Endodermal cell (in vitro differentiated cells): ENCODE measurements around the gene NBEAL2. TPM values are rescaled to one million over a fixed set of nuclear protein-coding genes. Genes with fewer than 3 reads are reported as not detected.

Experiments
- DNase-seq: peaks from one replicate; pipeline ENCODE4 v3.0.0-alpha.2; 2017
- H3K27ac ChIP-seq: 2 replicates; pipeline ENCODE4 v1.5.1; 2013; ENCODE audit warnings: mild to moderate bottlenecking, low read depth, low read length, moderate library complexity
- H3K27me3 ChIP-seq: 2 replicates; pipeline ENCODE4 v1.6.1; 2013; ENCODE audit warnings: mild to moderate bottlenecking, low read length, moderate library complexity; ENCODE audit not compliant: insufficient read depth, control insufficient read depth, poor library complexity, severe bottlenecking
- H3K36me3 ChIP-seq: 2 replicates; pipeline ENCODE4 v1.7.0; 2013; ENCODE audit warnings: mild to moderate bottlenecking, low read length, moderate library complexity; ENCODE audit not compliant: control insufficient read depth, insufficient read depth
- H3K4me1 ChIP-seq: one replicate; pipeline ENCODE4 v1.7.0; 2013; ENCODE audit warnings: low read length; ENCODE audit not compliant: control insufficient read depth, insufficient read depth
- H3K4me3 ChIP-seq: 2 replicates; pipeline ENCODE4 v1.5.1; 2013; ENCODE audit warnings: mild to moderate bottlenecking, low read length, moderate library complexity
- H3K9ac ChIP-seq: 2 replicates; pipeline ENCODE4 v1.6.1; 2013; ENCODE audit warnings: mild to moderate bottlenecking, low read length, moderate library complexity; ENCODE audit not compliant: poor library complexity, severe bottlenecking; ENCODE audit errors: extremely low read depth
- H3K9me3 ChIP-seq: 2 replicates; pipeline ENCODE4 v1.6.1; 2013; ENCODE audit warnings: mild to moderate bottlenecking, low read length, moderate library complexity; ENCODE audit not compliant: control insufficient read depth
- H3K27ac Mint-ChIP-seq: 2 replicates; pipeline ENCODE4 v1.8.0; 2020; ENCODE audit warnings: mixed read lengths
- H3K27me3 Mint-ChIP-seq: 2 replicates; pipeline ENCODE4 v1.8.0; 2021; ENCODE audit warnings: mild to moderate bottlenecking, mixed read lengths; ENCODE audit not compliant: insufficient read depth
- H3K36me3 Mint-ChIP-seq: 2 replicates; pipeline ENCODE4 v1.8.0; 2020; ENCODE audit warnings: low read depth, mixed read lengths
- H3K4me1 Mint-ChIP-seq: 2 replicates; pipeline ENCODE4 v1.8.0; 2020; ENCODE audit warnings: mixed read lengths
- H3K4me3 Mint-ChIP-seq: 2 replicates; pipeline ENCODE4 v1.8.0; 2020; ENCODE audit warnings: mild to moderate bottlenecking, moderate library complexity, mixed read lengths
- H3K9me3 Mint-ChIP-seq: 2 replicates; pipeline ENCODE4 v1.8.0; 2020; ENCODE audit warnings: mild to moderate bottlenecking, mixed read lengths
- CTCF ChIP-seq: fragments of 200-600 bp; sonication (generic); conservative IDR thresholded peaks from 2 replicates; pipeline ENCODE4 v1.5.0; 2021; ENCODE audit warnings: antibody characterized with exemption, mild to moderate bottlenecking
- WGBS, 2 experiments: methylation state at CpG; one replicate each; pipeline versions ENCODE4 v1.1.5 to v1.1.7; 2013; ENCODE audit warnings: missing lambda C conversion rate in 2 of 2, mixed read lengths in 1 of 2; ENCODE audit not compliant: insufficient coverage in 1 of 2, insufficient read length in 1 of 2; 5-methylcytosine and 5-hydroxymethylcytosine counted together
- total RNA-seq, 2 donors: library from RNA; stranded (reverse); fragmentation: NEBNext Ultra II Directional in 1 of 2; extraction: Animal tissue kit (Norgen Biotek cat#: 25700) in 1 of 2; gene quantifications; 2 replicates in 1 of 2; 3 replicates in 1 of 2; pipeline ENCODE4 v1.2.1, GENCODE V29; 2021

The NBEAL2 gene
- total RNA-seq, 2 donors from 2014 or later: 59.2 to 64.0 TPM

- no peaks in the 10 kb centered on the region for H3K27me3 ChIP-seq
- H3K4me1 ChIP-seq: peaks cover 4% of the 10 kb centered on the region
- no peak overlapping the region for H3K27ac ChIP-seq
- Mint-ChIP-seq H3K36me3 (peaks cover 36% of the 10 kb centered on the region), H3K27me3 (no peaks in the 10 kb centered on the region), H3K9me3 (no peaks in the 10 kb centered on the region), H3K4me3 (no peak overlapping the region), H3K27ac (no peak overlapping the region), H3K4me1 (peaks cover 8% of the 10 kb centered on the region)
- H3K4me3 ChIP-seq: no peak overlapping the region
- H3K9ac ChIP-seq: no peak overlapping the region
- no peaks in the 10 kb centered on the region for H3K9me3 ChIP-seq
- H3K36me3 ChIP-seq: peaks cover 59% of the 10 kb centered on the region
- TF ChIP-seq CTCF: no peak
- DNase-seq: no peak
Observed at GRCh38 chr3:47015151-47015550, 35.7 kb downstream of the NBEAL2 start.

- Mint-ChIP-seq H3K4me3 (no peak overlapping the region), H3K4me1 (peaks cover 7% of the 10 kb centered on the region), H3K36me3 (peaks cover 38% of the 10 kb centered on the region), H3K27me3 (no peaks in the 10 kb centered on the region), H3K27ac (peak overlapping the region; percentile 64), H3K9me3 (no peaks in the 10 kb centered on the region)
- H3K9me3 ChIP-seq: no peaks in the 10 kb centered on the region
- 83 to 89% methylated on average over 2 to 4 of the region's 4 CpGs for WGBS, 2 experiments
- TF ChIP-seq CTCF: no peak
- H3K36me3 ChIP-seq: peaks cover 62% of the 10 kb centered on the region
- H3K4me1 ChIP-seq: peaks cover 4% of the 10 kb centered on the region
- peak; percentile 45 for DNase-seq
- no peak overlapping the region for H3K27ac ChIP-seq
- no peak overlapping the region for H3K9ac ChIP-seq
- no peaks in the 10 kb centered on the region for H3K27me3 ChIP-seq
- H3K4me3 ChIP-seq: no peak overlapping the region
Observed at GRCh38 chr3:47016086-47016933, 36.8 kb downstream of the NBEAL2 start.

- no peak overlapping the region for H3K9ac ChIP-seq
Observed at GRCh38 chr3:47016934-47017435, 37.5 kb downstream of the NBEAL2 start.

More at GRCh38 chr3:47016934-47017435, 37.5 kb downstream of the NBEAL2 start:
- H3K36me3 Mint-ChIP-seq: peaks cover 38% of the 10 kb centered on the region
- H3K27me3 ChIP-seq: no peaks in the 10 kb centered on the region
- H3K27ac ChIP-seq: no peak overlapping the region
- H3K4me3 Mint-ChIP-seq: no peak overlapping the region
- no peaks in the 10 kb centered on the region for H3K9me3 Mint-ChIP-seq
- peaks cover 4% of the 10 kb centered on the region for H3K4me1 ChIP-seq
- 100% methylated on average over 1 of the region's 1 CpG; no CpG with 5 or more reads in 1 of the 2 experiments for WGBS, 2 experiments
- H3K36me3 ChIP-seq: peaks cover 62% of the 10 kb centered on the region
- H3K27me3 Mint-ChIP-seq: no peaks in the 10 kb centered on the region
- no peak for DNase-seq
- H3K4me3 ChIP-seq: no peak overlapping the region
- H3K27ac Mint-ChIP-seq: peak overlapping the region; percentile 5
- TF ChIP-seq CTCF: no peak
- no peaks in the 10 kb centered on the region for H3K9me3 ChIP-seq
- H3K4me1 Mint-ChIP-seq: peaks cover 7% of the 10 kb centered on the region
